HFFc6 (cell line): ENCODE measurements around the gene NUP88. TPM values are rescaled to one million over a fixed set of nuclear protein-coding genes. Genes with fewer than 3 reads are reported as not detected.
A peak's percentile ranks its signal among the peaks of the same experiment; 100 is the strongest.

Source experiments
- DNase-seq: peaks from one replicate; pipeline ENCODE4 v3.0.0-alpha.2; 2018
- H3K27ac Mint-ChIP-seq: 2 replicates; pipeline ENCODE4 v1.8.0; 2020; ENCODE audit warnings: mild to moderate bottlenecking, mixed read lengths
- H3K27me3 Mint-ChIP-seq: 2 replicates; pipeline ENCODE4 v1.8.0; 2021; ENCODE audit warnings: mild to moderate bottlenecking, moderate library complexity, mixed read lengths; ENCODE audit not compliant: insufficient read depth
- H3K36me3 Mint-ChIP-seq: 2 replicates; pipeline ENCODE4 v1.8.0; 2021; ENCODE audit warnings: low read depth, mixed read lengths
- H3K4me1 Mint-ChIP-seq: 2 replicates; pipeline ENCODE4 v1.8.0; 2020; ENCODE audit warnings: low read depth, mixed read lengths
- H3K4me3 Mint-ChIP-seq: 2 replicates; pipeline ENCODE4 v1.8.0; 2020; ENCODE audit warnings: mild to moderate bottlenecking, moderate library complexity, mixed read lengths
- H3K9me3 Mint-ChIP-seq: 2 replicates; pipeline ENCODE4 v1.8.0; 2020; ENCODE audit warnings: mild to moderate bottlenecking, mixed read lengths
- CTCF ChIP-seq: fragments of 200-600 bp; sonication (generic); IDR thresholded peaks from 2 replicates; pipeline ENCODE4 v1.5.0; 2021; ENCODE audit warnings: antibody characterized with exemption, mild to moderate bottlenecking
- total RNA-seq, 6 experiments: library from RNA; stranded (reverse); fragmentation: NEBNext Ultra II Directional; extraction: Animal tissue kit (Norgen Biotek cat#: 25700); gene quantifications; 2 replicates in 1 of 6; 3 replicates in 5 of 6; pipeline ENCODE4 v1.2.3, GENCODE V29; 2021

NUP88 gene
- total RNA-seq, 6 experiments from 2014 or later, result 49.3 to 68.7 (median 64.2) TPM

DNA sequence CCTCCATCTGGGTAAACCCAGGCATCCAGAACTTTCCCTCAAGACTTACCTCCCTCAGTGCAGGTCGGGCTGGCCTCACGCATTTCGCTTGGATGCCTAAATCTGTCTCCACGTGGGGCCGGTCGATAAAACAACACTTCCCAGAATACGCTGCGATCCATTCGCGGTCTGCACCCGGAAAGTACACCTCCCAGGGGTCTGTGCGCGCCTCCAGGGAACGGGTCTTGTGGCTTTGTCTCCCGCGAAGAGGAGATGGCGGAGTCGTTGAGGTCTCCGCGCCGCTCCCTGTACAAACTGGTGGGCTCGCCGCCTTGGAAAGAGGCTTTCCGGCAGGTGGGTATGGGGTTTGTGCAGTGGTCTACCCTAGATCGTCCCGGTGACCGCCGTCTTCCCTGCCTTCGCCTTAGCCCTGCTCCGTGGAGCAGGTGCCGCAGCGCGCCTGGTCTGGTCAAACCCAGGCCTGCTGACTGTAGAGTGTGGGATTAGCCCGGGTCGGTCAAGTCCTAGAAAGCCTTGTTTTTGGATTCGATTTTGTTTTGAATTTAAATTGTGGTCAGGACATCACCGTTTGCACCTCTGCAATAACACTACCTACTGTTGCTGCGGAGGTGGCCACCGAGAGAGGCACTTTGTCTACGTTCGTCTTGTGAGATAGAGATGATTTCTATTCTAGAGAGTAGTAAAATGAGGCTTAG lies 644 bp upstream of the NUP88 start, which contains the start of gene RPAIN:
Gene RPAIN, plus strand, starts transcription at position 224 of the 695 bp plus-strand sequence. Its CDS starts 29 bp downstream, at position 253.
- Mint-ChIP-seq H3K9me3 (no peaks in the 10 kb centered on the region), H3K36me3 (peaks cover 19% of the 10 kb centered on the region; the same call in 1 of the 2 replicates), H3K4me3 (peak within 1 kb of the TSS; percentile 99), H3K27ac (peak within 1 kb of the TSS; percentile 95), H3K4me1 (peaks cover 37% of the 10 kb centered on the region), H3K27me3 (0 out of 2 replicates have a peak, but pooled peaks cover 3% of the 10 kb centered on the region)
- DNase-seq, result peak; percentile 76
- TF ChIP-seq CTCF, result no peak

DNA sequence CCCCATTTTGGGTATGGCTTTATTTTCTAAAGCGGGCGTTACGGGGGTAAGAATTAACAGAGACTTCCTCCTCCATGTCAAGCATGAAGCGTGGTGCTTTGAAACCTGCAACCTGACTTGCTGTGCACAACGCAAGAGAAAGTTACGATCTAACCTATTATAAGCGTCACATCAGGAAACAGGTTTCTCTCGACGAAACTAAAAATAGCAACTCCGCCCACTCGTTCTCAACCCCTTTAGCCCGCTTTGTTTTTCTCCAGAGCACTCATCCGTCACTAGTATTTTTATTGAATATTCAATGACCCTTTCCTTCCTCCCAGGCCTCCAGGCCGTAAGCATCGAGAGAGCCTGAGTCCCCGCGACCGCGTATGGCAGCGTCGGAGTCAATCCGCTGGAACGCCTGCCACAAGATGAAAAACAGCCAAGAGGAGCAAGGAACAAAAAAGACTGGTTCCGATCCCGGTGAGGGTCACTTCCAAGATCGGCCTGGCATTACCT lies 555 bp downstream of the NUP88 start:
- no peak for TF ChIP-seq CTCF
- Mint-ChIP-seq H3K36me3 (peaks cover 15% of the 10 kb centered on the region; the same call in 1 of the 2 replicates), H3K27me3 (0 out of 2 replicates have a peak, but pooled peaks cover 3% of the 10 kb centered on the region), H3K9me3 (no peaks in the 10 kb centered on the region), H3K4me3 (peak overlapping the region; percentile 99), H3K4me1 (peaks cover 33% of the 10 kb centered on the region), H3K27ac (peak overlapping the region; percentile 95)
- DNase-seq, result peak; percentile 22

DNA sequence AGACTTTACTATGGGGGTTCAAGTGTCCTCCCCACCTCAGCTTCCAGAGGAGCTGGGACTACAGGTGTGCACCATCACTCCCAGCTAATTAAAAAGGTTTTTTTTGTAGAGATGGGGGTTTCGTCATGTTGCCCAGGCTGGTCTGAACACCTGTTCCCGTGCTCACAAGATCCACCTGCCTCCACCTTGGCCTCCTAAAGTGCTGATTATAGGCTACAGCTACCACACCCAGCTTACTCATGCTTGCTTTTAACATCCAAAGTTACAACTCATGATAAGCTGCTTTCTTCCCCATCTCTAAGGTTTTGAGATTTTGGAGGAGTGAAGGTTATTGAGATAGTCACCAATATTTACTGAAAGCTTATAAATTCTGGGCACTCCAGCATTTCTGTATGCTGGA lies 2.6 kb downstream of the NUP88 start:
- DNase-seq, result no peak
- H3K4me3 Mint-ChIP-seq, result no peak overlapping the region
- no peaks in the 10 kb centered on the region for H3K9me3 Mint-ChIP-seq
- 0 out of 2 replicates have a peak, but pooled peaks cover 3% of the 10 kb centered on the region for H3K27me3 Mint-ChIP-seq
- peaks cover 38% of the 10 kb centered on the region for H3K4me1 Mint-ChIP-seq
- no peak for TF ChIP-seq CTCF
- H3K27ac Mint-ChIP-seq, result no peak overlapping the region
- peaks cover 30% of the 10 kb centered on the region for H3K36me3 Mint-ChIP-seq

DNA sequence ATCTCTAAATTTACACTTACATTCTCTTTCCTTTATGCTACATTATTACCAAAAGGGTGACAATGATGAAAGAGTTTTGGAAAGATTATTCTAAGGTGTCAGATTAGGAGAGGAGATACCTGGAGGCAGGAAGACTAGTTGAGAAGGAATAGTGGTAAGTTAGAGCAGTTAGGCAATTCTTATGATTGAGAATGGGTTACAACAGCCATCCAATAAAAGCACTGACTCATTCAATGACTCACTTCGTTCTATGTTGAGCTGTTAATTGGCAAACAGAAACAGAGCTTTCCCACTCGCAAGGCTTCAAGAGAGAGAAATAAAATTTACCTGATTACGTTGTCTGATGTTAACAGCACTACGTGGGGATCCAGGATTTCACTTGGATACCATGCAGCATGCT lies 5.8 kb downstream of the NUP88 start:
- no peaks in the 10 kb centered on the region; the same call in 1 of the 2 replicates for H3K27me3 Mint-ChIP-seq
- peaks cover 20% of the 10 kb centered on the region for H3K4me1 Mint-ChIP-seq
- H3K27ac Mint-ChIP-seq, result peak overlapping the region; percentile 92
- no peaks in the 10 kb centered on the region for H3K9me3 Mint-ChIP-seq
- peak overlapping the region; percentile 76 for H3K4me3 Mint-ChIP-seq
- no peak for TF ChIP-seq CTCF
- peaks cover 43% of the 10 kb centered on the region for H3K36me3 Mint-ChIP-seq
- peak; percentile 89 for DNase-seq

- no peak for TF ChIP-seq CTCF
- Mint-ChIP-seq H3K27me3 (no peaks in the 10 kb centered on the region; the same call in 1 of the 2 replicates), H3K4me1 (peaks cover 20% of the 10 kb centered on the region), H3K4me3 (no peak overlapping the region; the same call in 1 of the 2 replicates), H3K36me3 (peaks cover 39% of the 10 kb centered on the region), H3K9me3 (no peaks in the 10 kb centered on the region), H3K27ac (no peak overlapping the region)
- DNase-seq, result no peak
These were observed 8.7 kb downstream of the NUP88 start for GRCh38 chr17:5410594-5411272.
